Esophagus squamous epithelium (tissue), 4 donors: Measurements from ENCODE around the gene NIPBL.
"Not testable (repeated sequence)": the region's sequence is repeated elsewhere in the genome, so short reads cannot be mapped to it uniquely, and the experiment has no call there.

Source experiments
- POLR2A ChIP-seq, 4 donors: fragments of 450-650 bp; IDR thresholded peaks; one replicate each; pipeline ENCODE4 v1.6.1; 2017; ENCODE audit warnings: antibody characterized with exemption in 4 of 4, mild to moderate bottlenecking in 4 of 4, moderate library complexity in 3 of 4
- TF ChIP-seq, protein P1 (sequence below), 6 experiments: fragments of 450-650 bp in 4 of 6; fragments of 200-600 bp in 2 of 6; sonication (generic) in 2 of 6; IDR thresholded peaks; one replicate each; pipeline ENCODE4 v1.5.1; 2016 to 2019; ENCODE audit warnings: antibody characterized with exemption in 6 of 6, mild to moderate bottlenecking in 4 of 6, moderate library complexity in 4 of 6

DNA sequence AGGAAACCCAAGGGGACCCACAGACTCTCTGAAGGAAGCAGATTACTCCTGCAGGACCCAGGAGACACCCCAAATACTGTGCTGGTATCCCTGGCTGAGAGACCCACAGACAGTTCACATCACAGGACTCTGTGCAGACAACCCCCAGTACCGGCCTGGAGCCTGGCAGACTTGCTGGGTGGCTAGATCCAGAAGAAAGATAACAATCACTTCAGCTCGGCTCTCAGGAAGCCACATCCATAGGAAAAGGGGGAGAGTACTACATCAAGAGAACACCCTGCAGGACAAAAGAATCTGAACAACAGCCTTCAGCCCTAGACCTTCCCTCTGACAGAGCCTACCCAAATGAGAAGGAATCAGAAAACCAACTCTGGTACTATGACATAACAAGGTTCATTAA, 206.4 kb downstream of the NIPBL start:
- TF ChIP-seq POLR2A (IDR thresholded peaks at IDR 0.05), result not testable (repeated sequence)
- TF ChIP-seq, protein P1, sequence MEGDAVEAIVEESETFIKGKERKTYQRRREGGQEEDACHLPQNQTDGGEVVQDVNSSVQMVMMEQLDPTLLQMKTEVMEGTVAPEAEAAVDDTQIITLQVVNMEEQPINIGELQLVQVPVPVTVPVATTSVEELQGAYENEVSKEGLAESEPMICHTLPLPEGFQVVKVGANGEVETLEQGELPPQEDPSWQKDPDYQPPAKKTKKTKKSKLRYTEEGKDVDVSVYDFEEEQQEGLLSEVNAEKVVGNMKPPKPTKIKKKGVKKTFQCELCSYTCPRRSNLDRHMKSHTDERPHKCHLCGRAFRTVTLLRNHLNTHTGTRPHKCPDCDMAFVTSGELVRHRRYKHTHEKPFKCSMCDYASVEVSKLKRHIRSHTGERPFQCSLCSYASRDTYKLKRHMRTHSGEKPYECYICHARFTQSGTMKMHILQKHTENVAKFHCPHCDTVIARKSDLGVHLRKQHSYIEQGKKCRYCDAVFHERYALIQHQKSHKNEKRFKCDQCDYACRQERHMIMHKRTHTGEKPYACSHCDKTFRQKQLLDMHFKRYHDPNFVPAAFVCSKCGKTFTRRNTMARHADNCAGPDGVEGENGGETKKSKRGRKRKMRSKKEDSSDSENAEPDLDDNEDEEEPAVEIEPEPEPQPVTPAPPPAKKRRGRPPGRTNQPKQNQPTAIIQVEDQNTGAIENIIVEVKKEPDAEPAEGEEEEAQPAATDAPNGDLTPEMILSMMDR (IDR thresholded peaks at IDR 0.05), result not testable (repeated sequence)
